K562 (cell line): ENCODE results near the gene PHF12. TPM values are rescaled to one million over a fixed set of nuclear protein-coding genes. Genes with fewer than 3 reads are reported as not detected.
A peak's percentile ranks its signal among the peaks of the same experiment; 100 is the strongest.

Experiments
- ATF3 ChIP-seq, 2 experiments: fragments of 450-650 bp in 1 of 2; sonication (generic) in 1 of 2; formaldehyde crosslinking in 1 of 2; IDR thresholded peaks in 1 of 2; conservative IDR thresholded peaks in 1 of 2; 2 replicates each; pipeline versions ENCODE4 v1.6.1 to v1.8.1; 2016 to 2023; ENCODE audit warnings: mild to moderate bottlenecking in 2 of 2, moderate library complexity in 2 of 2, inconsistent platforms in 1 of 2, missing genetic modification reagents in 1 of 2
- CHD7 ChIP-seq: fragments of 200-600 bp; sonication (generic); IDR thresholded peaks from one replicate; pipeline ENCODE4 v1.6.1; 2012; ENCODE audit warnings: mild to moderate bottlenecking, low read depth, low read length, inconsistent platforms
- DACH1 ChIP-seq: fragments of 450-650 bp; IDR thresholded peaks from 2 replicates; pipeline ENCODE4 v1.6.1; 2018; ENCODE audit not compliant: partially characterized antibody
- FOXK1 ChIP-seq: sonication (generic); formaldehyde crosslinking; IDR thresholded peaks from 2 replicates; pipeline ENCODE4 v1.8.0; 2022; ENCODE audit warnings: missing genetic modification reagents, mild to moderate bottlenecking, borderline replicate concordance
- GATAD2A ChIP-seq: fragments of 450-650 bp; IDR thresholded peaks from 2 replicates; pipeline ENCODE4 v1.6.1; 2017
- HIVEP1 ChIP-seq: fragments of 250-450 bp; sonication (Bioruptor Pico); IDR thresholded peaks from 2 replicates; pipeline ENCODE4 v1.4.0; 2020; ENCODE audit warnings: mild to moderate bottlenecking
- MAFG ChIP-seq: fragments of 450-650 bp; conservative IDR thresholded peaks from 2 replicates; pipeline ENCODE4 v1.6.1; 2016; ENCODE audit warnings: missing genetic modification characterization, missing compliant biosample characterization
- MTA3 ChIP-seq: fragments of 450-650 bp; formaldehyde crosslinking; IDR thresholded peaks from 2 replicates; pipeline ENCODE4 v1.6.1; 2017; ENCODE audit warnings: mild to moderate bottlenecking, borderline replicate concordance
- MTF1 ChIP-seq: fragments of 250-450 bp; sonication (Bioruptor Pico); IDR thresholded peaks from 2 replicates; pipeline ENCODE4 v1.9.0; 2021; ENCODE audit warnings: moderate library complexity, mild to moderate bottlenecking, inconsistent platforms, borderline replicate concordance
- NCOA2 ChIP-seq, 2 experiments: fragments of 450-650 bp; IDR thresholded peaks; 2 replicates each; pipeline ENCODE4 v1.6.1; 2018; ENCODE audit warnings: mild to moderate bottlenecking in 2 of 2, moderate library complexity in 1 of 2; ENCODE audit not compliant: partially characterized antibody in 2 of 2
- RFX7 ChIP-seq: fragments of 250-450 bp; sonication (Bioruptor Pico); IDR thresholded peaks from 2 replicates; pipeline ENCODE4 v1.5.1; 2021; ENCODE audit warnings: mild to moderate bottlenecking
- ZNF133 ChIP-seq: fragments of 250-450 bp; sonication (Bioruptor Pico); IDR thresholded peaks from 2 replicates; pipeline ENCODE4 v1.4.0; 2020; ENCODE audit warnings: mild to moderate bottlenecking
- ZSCAN29 ChIP-seq: fragments of 450-650 bp; IDR thresholded peaks from 2 replicates; pipeline ENCODE4 v1.6.1; 2017
- polyA plus RNA-seq, 8 experiments: library from polyadenylated mRNA; depleted of rRNA in 4 of 8; stranded (reverse) in 5 of 8; unstranded in 3 of 8; fragments of >200 nt; fragmentation: Nextera tagmentation in 2 of 8; fragmentation: Illumina TruSeq in 1 of 8; extraction: Ambion mirVana in 2 of 8; extraction: Trizol in 1 of 8; gene quantifications; 2 replicates each; pipeline versions ENCODE4 v1.2.1 to v1.2.3, GENCODE V29; 2011 to 2014; ENCODE audit warnings: inconsistent platforms in 1 of 8, missing spikeins in 1 of 8
- total RNA-seq, 7 experiments: library from RNA; depleted of rRNA in 6 of 7; stranded (reverse); fragments of >200 nt in 6 of 7; fragmentation: Illumina TruSeq in 2 of 7; extraction: Trizol in 2 of 7; gene quantifications; 2 replicates each; pipeline versions ENCODE4 v1.2.1 to v1.2.3, GENCODE V29; 2011 to 2021; ENCODE audit warnings: low replicate concordance in 1 of 7
- TF ChIP-seq, protein P1 (sequence below): fragments of 250-450 bp; sonication (Bioruptor Pico); IDR thresholded peaks from 2 replicates; pipeline ENCODE4 v1.5.0; 2020; ENCODE audit warnings: mild to moderate bottlenecking
- TF ChIP-seq, protein P2 (sequence below): fragments of 250-450 bp; sonication (Bioruptor Pico); IDR thresholded peaks from 2 replicates; pipeline ENCODE4 v1.9.0; 2021; ENCODE audit warnings: mild to moderate bottlenecking

The PHF12 gene
- total and polyA plus RNA-seq, 9 of the 15 experiments (the other 6 are each of a cell fraction or from before 2014, with no cell fraction given): 0.82 to 31.3 (median 13.5) TPM

DNA sequence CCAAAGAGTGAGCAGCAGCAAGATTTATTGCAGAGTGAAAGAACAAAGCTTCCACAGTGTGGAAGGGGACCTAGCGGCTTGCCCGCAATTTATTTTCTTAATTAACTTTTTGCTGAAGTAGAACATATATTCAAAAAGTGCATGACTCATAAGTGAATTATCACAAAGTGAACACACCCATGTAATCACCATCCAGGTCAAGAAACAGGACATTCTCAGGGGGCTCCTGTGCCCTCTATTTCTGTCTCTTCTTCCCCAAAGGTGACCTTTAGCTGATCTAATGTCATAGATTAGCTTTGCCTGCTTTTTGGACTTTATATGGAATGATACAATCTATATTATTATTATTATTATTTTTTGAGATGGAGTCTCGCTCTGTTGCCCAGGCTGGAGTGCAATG is 76.6 kb downstream of the PHF12 start (continued):
- TF ChIP-seq, protein P1, sequence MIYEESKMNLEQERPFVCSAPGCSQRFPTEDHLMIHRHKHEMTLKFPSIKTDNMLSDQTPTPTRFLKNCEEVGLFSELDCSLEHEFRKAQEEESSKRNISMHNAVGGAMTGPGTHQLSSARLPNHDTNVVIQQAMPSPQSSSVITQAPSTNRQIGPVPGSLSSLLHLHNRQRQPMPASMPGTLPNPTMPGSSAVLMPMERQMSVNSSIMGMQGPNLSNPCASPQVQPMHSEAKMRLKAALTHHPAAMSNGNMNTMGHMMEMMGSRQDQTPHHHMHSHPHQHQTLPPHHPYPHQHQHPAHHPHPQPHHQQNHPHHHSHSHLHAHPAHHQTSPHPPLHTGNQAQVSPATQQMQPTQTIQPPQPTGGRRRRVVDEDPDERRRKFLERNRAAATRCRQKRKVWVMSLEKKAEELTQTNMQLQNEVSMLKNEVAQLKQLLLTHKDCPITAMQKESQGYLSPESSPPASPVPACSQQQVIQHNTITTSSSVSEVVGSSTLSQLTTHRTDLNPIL (CRISPR knock-in tag): no peak
- no peak for TF ChIP-seq CHD7
- TF ChIP-seq GATAD2A: no peak
- no peak for TF ChIP-seq DACH1
- no peak for TF ChIP-seq ZSCAN29
- TF ChIP-seq MAFG (tag): peak; percentile 19; the same call in 1 of the 2 replicates
- TF ChIP-seq ATF3 (IDR thresholded peaks at IDR 0.05): peak; percentile 82
- no peak for TF ChIP-seq ATF3 (CRISPR knock-in tag; conservative IDR thresholded peaks at IDR 0.05)
- no peak for TF ChIP-seq HIVEP1 (CRISPR knock-in tag)
- TF ChIP-seq ZNF133 (CRISPR knock-in tag): no peak
- TF ChIP-seq NCOA2 (IDR thresholded peaks at IDR 0.05; ENCODE audit: partially characterized antibody in 2 of 2): no peak
- TF ChIP-seq FOXK1 (CRISPR knock-in tag): no peak
- no peak for TF ChIP-seq MTA3
- TF ChIP-seq, protein P2, sequence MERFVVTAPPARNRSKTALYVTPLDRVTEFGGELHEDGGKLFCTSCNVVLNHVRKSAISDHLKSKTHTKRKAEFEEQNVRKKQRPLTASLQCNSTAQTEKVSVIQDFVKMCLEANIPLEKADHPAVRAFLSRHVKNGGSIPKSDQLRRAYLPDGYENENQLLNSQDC (CRISPR knock-in tag): no peak
- no peak for TF ChIP-seq RFX7
- no peak for TF ChIP-seq MTF1 (CRISPR knock-in tag)
